GM12864 (cell line): ENCODE data around the gene SLC41A1.

ENCODE experiments used
- DNase-seq: peaks from one replicate; pipeline ENCODE4 v3.0.0-alpha.2; 2011; ENCODE audit warnings: low read depth
- H3K4me3 ChIP-seq: 2 replicates; pipeline ENCODE4 v1.5.1; 2011; ENCODE audit warnings: mild to moderate bottlenecking, low read depth, low read length, control low read depth
- TF ChIP-seq, protein P1 (sequence below): IDR thresholded peaks from 2 replicates; pipeline ENCODE4 v1.5.1; 2011; ENCODE audit warnings: low read depth, mild to moderate bottlenecking, moderate library complexity, low read length, control low read depth, inconsistent platforms; ENCODE audit errors: missing control alignments

Gene SLC41A1

DNA sequence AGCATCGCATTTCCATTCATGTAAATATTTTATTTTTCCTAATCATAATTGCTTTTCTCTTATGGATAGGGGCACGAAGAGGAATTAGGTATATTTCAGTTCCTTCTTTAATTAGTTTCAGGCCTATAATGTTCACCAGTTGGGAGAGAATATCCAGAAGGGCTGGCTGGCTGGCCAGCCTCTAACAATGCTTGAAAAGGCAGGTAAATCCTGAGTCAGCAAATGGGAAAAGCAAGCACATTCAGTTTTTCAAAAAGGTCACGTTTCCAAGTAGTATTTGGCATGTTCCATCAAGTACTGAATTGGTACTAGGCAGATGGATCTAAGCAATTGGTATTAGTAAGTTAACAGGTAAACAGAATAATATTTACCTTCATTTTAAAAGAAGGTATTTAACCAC, 45.8 kb downstream of the SLC41A1 start:
- H3K4me3 ChIP-seq = no peak overlapping the region
- DNase-seq = no peak
- TF ChIP-seq, protein P1, sequence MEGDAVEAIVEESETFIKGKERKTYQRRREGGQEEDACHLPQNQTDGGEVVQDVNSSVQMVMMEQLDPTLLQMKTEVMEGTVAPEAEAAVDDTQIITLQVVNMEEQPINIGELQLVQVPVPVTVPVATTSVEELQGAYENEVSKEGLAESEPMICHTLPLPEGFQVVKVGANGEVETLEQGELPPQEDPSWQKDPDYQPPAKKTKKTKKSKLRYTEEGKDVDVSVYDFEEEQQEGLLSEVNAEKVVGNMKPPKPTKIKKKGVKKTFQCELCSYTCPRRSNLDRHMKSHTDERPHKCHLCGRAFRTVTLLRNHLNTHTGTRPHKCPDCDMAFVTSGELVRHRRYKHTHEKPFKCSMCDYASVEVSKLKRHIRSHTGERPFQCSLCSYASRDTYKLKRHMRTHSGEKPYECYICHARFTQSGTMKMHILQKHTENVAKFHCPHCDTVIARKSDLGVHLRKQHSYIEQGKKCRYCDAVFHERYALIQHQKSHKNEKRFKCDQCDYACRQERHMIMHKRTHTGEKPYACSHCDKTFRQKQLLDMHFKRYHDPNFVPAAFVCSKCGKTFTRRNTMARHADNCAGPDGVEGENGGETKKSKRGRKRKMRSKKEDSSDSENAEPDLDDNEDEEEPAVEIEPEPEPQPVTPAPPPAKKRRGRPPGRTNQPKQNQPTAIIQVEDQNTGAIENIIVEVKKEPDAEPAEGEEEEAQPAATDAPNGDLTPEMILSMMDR = no peak

GRCh38 chr1:205766570-205766969, 46.4 kb downstream of the SLC41A1 start:
- H3K4me3 ChIP-seq = no peak overlapping the region
- TF ChIP-seq, protein P1 = no peak
- no peak for DNase-seq

GRCh38 chr1:205766038-205766437, 47.0 kb downstream of the SLC41A1 start:
- DNase-seq = no peak
- TF ChIP-seq, protein P1 = no peak
- no peak overlapping the region for H3K4me3 ChIP-seq

GRCh38 chr1:205764578-205764977, 48.4 kb downstream of the SLC41A1 start:
- TF ChIP-seq, protein P1 = no peak
- DNase-seq = no peak
- H3K4me3 ChIP-seq = no peak overlapping the region

DNA sequence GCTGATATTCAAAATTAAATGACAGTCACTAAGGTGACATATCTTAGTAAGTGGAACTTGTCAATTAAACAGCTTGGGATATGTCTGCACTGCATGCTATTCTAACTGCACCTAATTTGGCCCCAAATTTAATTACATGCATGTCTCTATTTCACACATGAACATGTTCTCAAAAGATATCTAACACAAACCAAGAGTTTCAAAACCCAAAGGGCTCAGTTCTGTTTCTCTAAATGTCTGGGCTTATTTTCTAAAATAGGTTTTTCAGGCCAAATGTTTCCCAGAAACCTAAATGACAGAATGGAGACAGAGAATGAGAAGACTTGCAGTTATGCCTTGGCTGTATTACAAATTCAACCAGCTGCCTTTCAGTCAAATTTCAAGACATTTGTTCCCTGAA, 49.0 kb downstream of the SLC41A1 start:
- TF ChIP-seq, protein P1 = no peak
- H3K4me3 ChIP-seq = no peak overlapping the region
- DNase-seq = no peak

DNA sequence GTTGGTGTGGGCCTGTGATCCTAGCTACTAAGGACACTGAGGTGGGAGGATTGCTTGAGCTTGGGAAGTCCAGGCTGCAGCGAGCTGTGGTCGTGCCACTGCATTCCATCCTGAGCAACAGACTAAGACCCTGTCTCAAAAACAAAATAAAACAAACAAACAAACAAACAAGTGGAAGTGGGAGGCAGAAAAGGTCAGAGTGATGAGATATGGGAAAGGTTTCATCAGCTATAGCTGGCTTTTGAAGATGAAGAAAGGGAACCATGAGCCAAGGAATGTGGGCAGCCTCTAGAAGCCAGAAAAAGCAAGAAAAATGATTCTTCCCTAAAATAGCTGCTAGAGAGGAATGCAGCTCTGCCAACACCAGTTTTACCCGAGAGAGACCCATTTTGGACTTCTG, 52.4 kb downstream of the SLC41A1 start:
- TF ChIP-seq, protein P1 = no peak
- no peak overlapping the region for H3K4me3 ChIP-seq
- DNase-seq = no peak

DNA sequence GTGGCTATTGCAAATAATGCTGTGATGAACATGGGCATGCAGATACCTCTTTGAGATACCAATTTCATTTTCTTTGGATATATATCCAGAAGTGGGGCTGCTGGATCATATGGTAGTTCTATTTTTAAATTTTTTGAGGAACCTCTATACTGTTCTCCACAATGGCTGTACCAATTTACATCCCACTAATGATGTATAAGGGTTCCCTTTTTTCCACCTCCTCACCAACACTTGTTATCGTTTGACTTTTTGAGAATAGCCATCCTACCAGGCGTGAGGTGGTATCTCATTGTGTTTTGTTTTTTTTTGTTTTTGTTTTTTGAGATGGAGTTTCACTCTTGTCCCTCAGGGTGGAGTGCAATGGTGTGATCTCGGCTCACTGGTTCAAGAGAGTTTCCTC, 56.4 kb downstream of the SLC41A1 start:
- no peak overlapping the region for H3K4me3 ChIP-seq
- DNase-seq = no peak
- TF ChIP-seq, protein P1 = no peak
